GM12878 (cell line): Measurements from ENCODE around the gene MSI2. TPM values are rescaled to one million over a fixed set of nuclear protein-coding genes. Genes with fewer than 3 reads are reported as not detected.

Source experiments
- ATAC-seq: fragments of 200-7000 bp; cut with Tn5 transposase; 3 replicates; pipeline ENCODE4 v1.9.1; 2020; ENCODE audit warnings: mild to moderate bottlenecking, moderate library complexity
- BruUV-seq: library from RNA; stranded (reverse); fragments of 400-500 nt; replicated peaks from 2 replicates; lab custom pipeline; 2021; lab: Mats Ljungman, UMichigan
- CTCF ChIA-PET: fragments of 300-600 bp; sonication (Branson Sonifier 250); formaldehyde crosslinking; extraction: SDS; loops from one replicate; lab custom pipeline; 2021; ENCODE audit warnings: inconsistent platforms; lab: Yijun Ruan, JAX
- POLR2A ChIA-PET: fragments of 350-600 bp; formaldehyde crosslinking; extraction: SDS; loops from one replicate; lab custom pipeline; 2021; ENCODE audit warnings: inconsistent platforms; lab: Charles Lee
- RAD21 ChIA-PET: fragments of 300-600 bp; sonication (Branson Sonifier 250); formaldehyde crosslinking; loops from one replicate; lab custom pipeline; 2023; ENCODE audit warnings: antibody characterized with exemption; ENCODE audit not compliant: unreplicated experiment; lab: Charles Lee
- SMC1A ChIA-PET: fragments of 300-600 bp; sonication (Branson Sonifier 250); formaldehyde crosslinking; loops from one replicate; lab custom pipeline; 2023; ENCODE audit not compliant: unreplicated experiment, uncharacterized antibody; lab: Charles Lee
- DNase-seq: peaks from one replicate; pipeline ENCODE4 v3.0.0-alpha.2; 2011; ENCODE audit warnings: low read depth, low spot score
- FAIRE-seq: peaks from 3 replicates; lab custom pipeline; 2011; peaks lifted over from hg19 to GRCh38; lab: Jason Lieb, UNC
- H2AFZ ChIP-seq: 2 replicates; pipeline ENCODE4 v1.6.0; 2011; ENCODE audit warnings: low read depth, low read length, control low read depth; ENCODE audit not compliant: control insufficient read depth
- H3K27ac ChIP-seq: 2 replicates; pipeline ENCODE4 v1.5.1; 2011; ENCODE audit warnings: control low read depth; ENCODE audit not compliant: control insufficient read depth, insufficient read depth
- H3K27me3 ChIP-seq, 2 experiments: replicated peaks in 1 of 2; 2 replicates each; pipeline versions ENCODE4 v1.6.0 to v1.6.1; 2011; ENCODE audit warnings: low read length in 1 of 2; ENCODE audit not compliant: control insufficient read depth in 2 of 2, insufficient read depth in 2 of 2
- H3K36me3 ChIP-seq, 2 experiments: 2 replicates each; pipeline ENCODE4 v1.5.1; 2011; ENCODE audit warnings: low read length in 1 of 2; ENCODE audit not compliant: control insufficient read depth in 2 of 2, insufficient read depth in 2 of 2
- H3K4me1 ChIP-seq: 2 replicates; pipeline ENCODE4 v1.6.1; 2011; ENCODE audit warnings: mild to moderate bottlenecking, low read length, moderate library complexity, mixed read lengths; ENCODE audit not compliant: control insufficient read depth, insufficient read depth
- H3K4me2 ChIP-seq: 2 replicates; pipeline ENCODE4 v1.6.0; 2011; ENCODE audit warnings: control low read depth; ENCODE audit not compliant: control insufficient read depth, insufficient read depth
- H3K4me3 ChIP-seq: fragments of 200-600 bp; sonication (generic); 2 replicates; pipeline ENCODE4 v1.5.1; 2016
- H3K79me2 ChIP-seq: 2 replicates; pipeline ENCODE4 v1.6.0; 2011; ENCODE audit warnings: low read length; ENCODE audit not compliant: control insufficient read depth, insufficient read depth
- H3K9ac ChIP-seq: 2 replicates; pipeline ENCODE4 v1.8.0; 2011; ENCODE audit warnings: low read length, control low read depth, mixed read lengths; ENCODE audit not compliant: control insufficient read depth, insufficient read depth
- H3K9me3 ChIP-seq: replicated peaks from 3 replicates; pipeline ENCODE4 v1.5.1; 2011; ENCODE audit warnings: mild to moderate bottlenecking, low read length; ENCODE audit not compliant: control insufficient read depth, insufficient read depth
- H4K20me1 ChIP-seq: 2 replicates; pipeline ENCODE4 v1.6.0; 2011; ENCODE audit not compliant: control insufficient read depth, insufficient read depth
- CHD1 ChIP-seq: IDR thresholded peaks from 2 replicates; pipeline ENCODE4 v1.6.1; 2012; ENCODE audit warnings: low read depth, low read length, improper control_type of control experiment
- CREB1 ChIP-seq: IDR thresholded peaks from 2 replicates; pipeline ENCODE4 v1.6.1; 2012; ENCODE audit warnings: low read depth, mild to moderate bottlenecking, inconsistent platforms
- HDAC6 ChIP-seq: fragments of 200-600 bp; sonication (generic); IDR thresholded peaks from one replicate; pipeline ENCODE4 v1.8.0; 2017; ENCODE audit warnings: antibody characterized with exemption; ENCODE audit not compliant: unreplicated experiment
- JUNB ChIP-seq: IDR thresholded peaks from 2 replicates; pipeline ENCODE4 v1.6.1; 2016; ENCODE audit warnings: antibody characterized with exemption, mild to moderate bottlenecking
- MXI1 ChIP-seq: fragments of 150-350 bp; IDR thresholded peaks from 2 replicates; pipeline ENCODE4 v1.6.1; 2011; ENCODE audit warnings: low read depth, mild to moderate bottlenecking, inconsistent platforms, low read length, improper control_type of control experiment
- NFYB ChIP-seq: IDR thresholded peaks from 2 replicates; pipeline ENCODE4 v1.6.1; 2011; ENCODE audit warnings: low read depth, mild to moderate bottlenecking, low read length, improper control_type of control experiment, moderate library complexity; ENCODE audit not compliant: insufficient read depth
- RB1 ChIP-seq: fragments of 450-650 bp; formaldehyde crosslinking; IDR thresholded peaks from 2 replicates; pipeline ENCODE4 v1.6.1; 2017; ENCODE audit warnings: mild to moderate bottlenecking, borderline replicate concordance
- SUPT20H ChIP-seq: IDR thresholded peaks from 2 replicates; pipeline ENCODE4 v1.6.1; 2011; ENCODE audit warnings: low read depth, mild to moderate bottlenecking, low read length, moderate library complexity, borderline replicate concordance; ENCODE audit not compliant: control insufficient read depth
- WGBS: methylation state at CpG from one replicate; pipeline ENCODE4 v1.1.6; 2016; ENCODE audit warnings: low lambda C conversion rate; ENCODE audit not compliant: insufficient replicate concordance, insufficient coverage; ENCODE audit errors: missing lambda C conversion rate; 5-methylcytosine and 5-hydroxymethylcytosine counted together
- in situ Hi-C: fragments of 300-500 bp; cut with MboI; formaldehyde crosslinking; loops from 9 replicates; pipeline ENCODE4 v1.14.3; 2018; ENCODE audit warnings: mixed read lengths
- intact Hi-C: fragments of 100-400 bp; cut with micrococcal nuclease; formaldehyde crosslinking; loops from one replicate; pipeline ENCODE4 v1.14.2; 2022; ENCODE audit not compliant: unreplicated experiment
- polyA plus RNA-seq, 11 experiments: library from polyadenylated mRNA; depleted of rRNA in 4 of 11; unstranded in 6 of 11; stranded (reverse) in 5 of 11; fragments of >200 nt; fragmentation: Nextera tagmentation in 4 of 11; fragmentation: Illumina TruSeq in 1 of 11; extraction: Ambion mirVana in 4 of 11; extraction: Trizol in 1 of 11; gene quantifications; 1 replicate in 1 of 11; 2 replicates in 10 of 11; pipeline versions ENCODE4 v1.2.1 to v1.2.3, GENCODE V29; 2011 to 2016; ENCODE audit warnings: inconsistent platforms in 2 of 11, missing spikeins in 2 of 11, low read depth in 1 of 11
- total RNA-seq, 4 experiments: library from RNA; depleted of rRNA in 3 of 4; stranded (reverse); fragments of >200 nt in 3 of 4; fragmentation: Illumina TruSeq in 1 of 4; extraction: Trizol in 1 of 4; gene quantifications; 2 replicates each; pipeline versions ENCODE4 v1.2.1 to v1.2.3, GENCODE V29; 2013 to 2021

Gene MSI2
- total and polyA plus RNA-seq, 10 of the 15 experiments (the other 5 are each of a cell fraction or from before 2014, with no cell fraction given), result 6.1 to 76.1 (median 42.0) TPM

DNA sequence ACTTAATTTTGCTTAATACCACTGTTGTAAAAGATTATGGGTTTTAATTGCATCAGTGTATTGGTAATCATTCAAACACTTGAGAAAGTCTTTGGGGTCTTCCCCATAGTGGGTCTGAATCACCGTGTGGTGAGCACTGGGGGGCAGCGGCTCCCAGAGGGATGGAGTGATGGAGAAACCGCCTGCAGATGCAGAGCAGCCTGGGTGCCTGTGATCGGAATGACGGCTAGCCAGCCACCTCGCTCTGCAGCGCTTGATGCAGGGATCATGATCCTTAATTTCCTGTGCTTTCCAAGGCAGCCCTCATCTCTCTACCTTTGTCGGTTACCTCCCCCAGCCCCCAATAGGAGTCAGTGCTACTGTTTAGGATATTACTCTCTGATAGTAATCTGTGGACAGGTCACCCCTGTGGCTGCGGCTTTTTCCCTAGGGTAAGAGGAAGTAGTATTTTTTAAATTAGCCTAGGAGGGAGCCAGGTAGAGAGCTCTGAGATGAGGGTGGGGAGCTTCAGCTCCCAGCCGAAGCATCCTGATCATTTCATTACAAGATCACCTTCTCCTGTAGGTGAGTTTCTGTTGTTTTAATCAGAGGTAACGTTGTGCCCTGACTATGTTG lies 135.6 kb downstream of the MSI2 start:
- H3K4me1 ChIP-seq, result no peaks in the 10 kb centered on the region
- intact Hi-C loops, result no loop called here
- H3K36me3 ChIP-seq, result peaks cover 2 to 7% of the 10 kb centered on the region in 2 experiments; a peak in 3 of 4 replicates

DNA sequence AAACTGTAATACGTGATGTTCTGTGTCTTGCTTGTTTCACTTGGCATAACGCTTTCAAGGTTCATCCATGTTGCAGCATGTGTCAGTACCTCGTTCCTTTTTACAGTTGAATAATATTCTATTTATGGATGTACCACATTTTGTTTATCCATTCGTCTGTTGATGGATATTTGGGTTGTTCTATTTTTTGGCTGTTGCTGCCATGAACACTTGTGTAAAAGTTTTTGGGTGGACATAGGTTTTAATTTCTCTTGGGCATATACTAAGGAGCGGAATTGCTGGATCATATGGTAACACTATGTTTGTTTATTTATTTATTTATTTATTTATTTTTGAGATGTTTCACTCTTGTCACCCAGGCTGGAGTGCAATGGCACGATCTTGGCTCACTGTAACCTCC lies 137.0 kb downstream of the MSI2 start:
- WGBS, result 81% methylated on average over 6 of the region's 6 CpGs
- Histone ChIP-seq H3K9ac (no peak overlapping the region), H3K27me3 (no peaks in the 10 kb centered on the region), H2AFZ (no peak overlapping the region), H3K36me3 (peaks cover 2 to 7% of the 10 kb centered on the region in 2 experiments; a peak in 3 of 4 replicates), H3K27ac (no peak overlapping the region), H3K79me2 (peaks cover 1% of the 10 kb centered on the region; the same call in 1 of the 2 replicates), H3K4me2 (no peak overlapping the region), H3K4me1 (no peaks in the 10 kb centered on the region), H4K20me1 (no peaks in the 10 kb centered on the region), H3K9me3 (peaks cover 8% of the 10 kb centered on the region), H3K4me3 (no peak overlapping the region)
- TF ChIP-seq JUNB, result no peak
- TF ChIP-seq NFYB, result no peak
- no peak for TF ChIP-seq MXI1
- TF ChIP-seq HDAC6, result no peak
- TF ChIP-seq CHD1, result no peak
- TF ChIP-seq CREB1, result no peak
- FAIRE-seq (no peak), ATAC-seq (no peak), DNase-seq (no peak)
- ChIA-PET CTCF (no interaction called here), POLR2A (no interaction called here), SMC1A (no interaction called here), RAD21 (no interaction called here)
- intact Hi-C loops, result no loop called here
- BruUV-seq, result no TSS peak
- in situ Hi-C loops, result no loop called here

More for the DNA sequence above, 135.6 kb downstream of the MSI2 start:
- CTCF ChIA-PET, result interaction anchor here (0.6 kb wide), 2 partner anchors 59 to 193 kb away, joined by 3 read pairs; no protein-coding TSS in a partner anchor
- ATAC-seq, result no peak
- peaks cover 1% of the 10 kb centered on the region; the same call in 1 of the 2 replicates for H3K79me2 ChIP-seq
- POLR2A ChIA-PET, result no interaction called here
- no TSS peak for BruUV-seq
- H3K9ac ChIP-seq, result no peak overlapping the region
- WGBS, result 91% methylated on average over 11 of the region's 11 CpGs
- RAD21 ChIA-PET, result no interaction called here
- H3K4me3 ChIP-seq, result no peak overlapping the region
- no peak overlapping the region for H3K27ac ChIP-seq
- DNase-seq, result no peak
- no peaks in the 10 kb centered on the region for H4K20me1 ChIP-seq
- SMC1A ChIA-PET, result interaction anchor here (0.6 to 1.3 kb wide), 4 partner anchors 26 to 50 kb away, joined by 3 to 4 read pairs (median 3); no protein-coding TSS in a partner anchor
- TF ChIP-seq SUPT20H (no peak), RB1 (no peak), CHD1 (no peak)
- TF ChIP-seq, all 136 proteins: peak for 0
- Histone ChIP-seq H2AFZ (no peak overlapping the region), H3K9me3 (peaks cover 13% of the 10 kb centered on the region), H3K27me3 (no peaks in the 10 kb centered on the region), H3K4me2 (no peak overlapping the region)
- no peak for FAIRE-seq
- in situ Hi-C loops, result no loop called here
